MM.1S (cell line): ENCODE measurements around the gene RAD1.
"Not testable (repeated sequence)": the region's sequence is repeated elsewhere in the genome, so short reads cannot be mapped to it uniquely, and the experiment has no call there.

ENCODE experiments used
- DNase-seq: peaks from one replicate; pipeline ENCODE4 v3.0.0-alpha.2; 2015
- H2AFZ ChIP-seq: fragments of 300-600 bp; sonication (generic); 2 replicates; pipeline ENCODE4 v1.6.0; 2016; ENCODE audit warnings: antibody characterized with exemption, low read length
- H3F3A ChIP-seq: fragments of 300-600 bp; sonication (generic); 2 replicates; pipeline ENCODE4 v1.6.1; 2016; ENCODE audit warnings: mild to moderate bottlenecking, antibody characterized with exemption, low read length, moderate library complexity, mixed read lengths; ENCODE audit not compliant: insufficient read depth
- H3K27ac ChIP-seq: fragments of 300-600 bp; sonication (generic); 2 replicates; pipeline ENCODE4 v1.5.1; 2016; ENCODE audit warnings: mild to moderate bottlenecking, low read length
- H3K27me3 ChIP-seq: fragments of 300-600 bp; sonication (generic); replicated peaks from 2 replicates; pipeline ENCODE4 v1.6.0; 2016; ENCODE audit warnings: low read length; ENCODE audit not compliant: insufficient read depth
- H3K36me3 ChIP-seq: fragments of 300-600 bp; sonication (generic); replicated peaks from 2 replicates; pipeline ENCODE4 v1.6.1; 2016; ENCODE audit warnings: mild to moderate bottlenecking, low read length, mixed read lengths; ENCODE audit not compliant: insufficient read depth
- H3K4me1 ChIP-seq: fragments of 300-600 bp; sonication (generic); 2 replicates; pipeline ENCODE4 v1.6.1; 2016; ENCODE audit warnings: low read length, mixed read lengths
- H3K4me2 ChIP-seq: fragments of 300-600 bp; sonication (generic); 2 replicates; pipeline ENCODE4 v1.6.0; 2016; ENCODE audit warnings: low read depth, low read length
- H3K4me3 ChIP-seq: fragments of 300-600 bp; sonication (generic); 2 replicates; pipeline ENCODE4 v1.5.1; 2016; ENCODE audit warnings: low read length, mixed read lengths
- H3K79me2 ChIP-seq: fragments of 300-600 bp; sonication (generic); 2 replicates; pipeline ENCODE4 v1.6.1; 2016; ENCODE audit warnings: mixed run types, low read length, mixed read lengths
- H3K9ac ChIP-seq: fragments of 300-600 bp; sonication (generic); 2 replicates; pipeline ENCODE4 v1.6.1; 2016; ENCODE audit warnings: low read length, mixed read lengths
- H3K9me2 ChIP-seq: fragments of 300-600 bp; sonication (generic); replicated peaks from 2 replicates; pipeline ENCODE4 v1.6.1; 2016; ENCODE audit warnings: mild to moderate bottlenecking, low read length, mixed read lengths; ENCODE audit not compliant: insufficient read depth
- H3K9me3 ChIP-seq: fragments of 300-600 bp; sonication (generic); replicated peaks from 2 replicates; pipeline ENCODE4 v1.6.1; 2016; ENCODE audit warnings: mild to moderate bottlenecking, low read length, mixed read lengths; ENCODE audit not compliant: insufficient read depth
- H4K20me1 ChIP-seq: fragments of 300-600 bp; sonication (generic); 2 replicates; pipeline ENCODE4 v1.6.1; 2016; ENCODE audit warnings: mild to moderate bottlenecking, low read length, moderate library complexity, mixed read lengths; ENCODE audit not compliant: insufficient read depth
- EZH2 ChIP-seq: fragments of 300-600 bp; sonication (generic); optimal IDR thresholded peaks from 2 replicates; pipeline ENCODE3; 2017; ENCODE audit warnings: low read depth, mild to moderate bottlenecking, antibody characterized with exemption, low read length, mixed read lengths
- EZH2phosphoT487 ChIP-seq: fragments of 300-600 bp; sonication (generic); IDR thresholded peaks from 2 replicates; pipeline ENCODE4 v1.6.1; 2018; ENCODE audit warnings: antibody characterized with exemption, low read length
- TF ChIP-seq, protein P1 (sequence below): fragments of 300-600 bp; sonication (generic); IDR thresholded peaks from 2 replicates; pipeline ENCODE4 v1.5.1; 2016; ENCODE audit warnings: antibody characterized with exemption, low read length, mixed read lengths

Gene RAD1

GRCh38 chr5:34923694-34924461 is 8.6 kb upstream of the RAD1 start:
- H3K9ac ChIP-seq: no peak overlapping the region
- H3K36me3 ChIP-seq: peaks cover 26% of the 10 kb centered on the region
- H3K27ac ChIP-seq: no peak overlapping the region
- H3K9me3 ChIP-seq: no peaks in the 10 kb centered on the region
- DNase-seq: no peak
- no peaks in the 10 kb centered on the region for H3K9me2 ChIP-seq
- no peaks in the 10 kb centered on the region for H3K4me1 ChIP-seq
- no peak overlapping the region for H3K4me3 ChIP-seq
- H3K4me2 ChIP-seq: no peak overlapping the region
- H4K20me1 ChIP-seq: peaks cover 12% of the 10 kb centered on the region; the same call in 1 of the 2 replicates
- no peaks in the 10 kb centered on the region for H3K27me3 ChIP-seq
- peaks cover 46% of the 10 kb centered on the region for H3K79me2 ChIP-seq
- H3F3A ChIP-seq: peaks cover 49% of the 10 kb centered on the region
- H2AFZ ChIP-seq: no peak overlapping the region
- TF ChIP-seq EZH2phosphoT487 (no peak), EZH2 (no peak)
- TF ChIP-seq, protein P1, sequence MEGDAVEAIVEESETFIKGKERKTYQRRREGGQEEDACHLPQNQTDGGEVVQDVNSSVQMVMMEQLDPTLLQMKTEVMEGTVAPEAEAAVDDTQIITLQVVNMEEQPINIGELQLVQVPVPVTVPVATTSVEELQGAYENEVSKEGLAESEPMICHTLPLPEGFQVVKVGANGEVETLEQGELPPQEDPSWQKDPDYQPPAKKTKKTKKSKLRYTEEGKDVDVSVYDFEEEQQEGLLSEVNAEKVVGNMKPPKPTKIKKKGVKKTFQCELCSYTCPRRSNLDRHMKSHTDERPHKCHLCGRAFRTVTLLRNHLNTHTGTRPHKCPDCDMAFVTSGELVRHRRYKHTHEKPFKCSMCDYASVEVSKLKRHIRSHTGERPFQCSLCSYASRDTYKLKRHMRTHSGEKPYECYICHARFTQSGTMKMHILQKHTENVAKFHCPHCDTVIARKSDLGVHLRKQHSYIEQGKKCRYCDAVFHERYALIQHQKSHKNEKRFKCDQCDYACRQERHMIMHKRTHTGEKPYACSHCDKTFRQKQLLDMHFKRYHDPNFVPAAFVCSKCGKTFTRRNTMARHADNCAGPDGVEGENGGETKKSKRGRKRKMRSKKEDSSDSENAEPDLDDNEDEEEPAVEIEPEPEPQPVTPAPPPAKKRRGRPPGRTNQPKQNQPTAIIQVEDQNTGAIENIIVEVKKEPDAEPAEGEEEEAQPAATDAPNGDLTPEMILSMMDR: no peak

DNA sequence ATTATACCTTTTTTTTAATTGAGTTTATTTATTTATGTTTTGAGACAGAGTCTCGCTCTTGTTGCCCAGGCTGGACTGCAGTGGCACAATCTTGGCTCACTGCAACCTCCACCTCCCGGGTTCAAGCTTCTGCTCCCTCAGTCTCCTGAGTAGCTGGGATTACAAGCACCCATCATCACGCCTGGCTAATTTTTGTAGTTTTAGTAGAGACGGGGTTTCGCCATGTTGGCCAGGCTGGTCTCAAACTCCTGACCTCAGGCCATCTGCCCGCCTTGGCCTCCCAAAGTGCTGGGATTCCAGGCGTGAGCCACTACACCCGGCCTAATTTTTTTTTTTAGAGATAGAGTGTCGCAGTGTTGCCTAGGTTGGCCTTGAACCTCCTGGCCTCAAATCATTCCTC is 8.0 kb upstream of the RAD1 start:
- H3K9me3 ChIP-seq, H3K9ac ChIP-seq, H3K4me1 ChIP-seq, H3K4me3 ChIP-seq, H3K9me2 ChIP-seq, H2AFZ ChIP-seq, DNase-seq, H3K27me3 ChIP-seq, H3K4me2 ChIP-seq, H3K27ac ChIP-seq: not testable (repeated sequence)
- Histone ChIP-seq H3K79me2 (peaks cover 52% of the 10 kb centered on the region), H3K36me3 (peaks cover 26% of the 10 kb centered on the region), H3F3A (peaks cover 43% of the 10 kb centered on the region), H4K20me1 (peaks cover 12% of the 10 kb centered on the region; the same call in 1 of the 2 replicates)

- Histone ChIP-seq H3K27me3 (no peaks in the 10 kb centered on the region), H3K36me3 (peaks cover 13% of the 10 kb centered on the region; the same call in 1 of the 2 replicates), H3K4me3 (no peak overlapping the region), H3K9ac (no peak overlapping the region), H3K9me3 (no peaks in the 10 kb centered on the region), H3K4me1 (0 out of 2 replicates have a peak, but pooled peaks cover under 1% of the 10 kb centered on the region), H3K79me2 (peaks cover 81% of the 10 kb centered on the region), H3K4me2 (no peak overlapping the region), H3K9me2 (no peaks in the 10 kb centered on the region), H2AFZ (no peak overlapping the region), H3F3A (peaks cover 28% of the 10 kb centered on the region), H3K27ac (no peak overlapping the region), H4K20me1 (peaks cover 12% of the 10 kb centered on the region; the same call in 1 of the 2 replicates)
- DNase-seq: no peak
- TF ChIP-seq, protein P1: no peak
- TF ChIP-seq EZH2 (no peak), EZH2phosphoT487 (no peak)
Measured at GRCh38 chr5:34919077-34919476, 3.8 kb upstream of the RAD1 start.

DNA sequence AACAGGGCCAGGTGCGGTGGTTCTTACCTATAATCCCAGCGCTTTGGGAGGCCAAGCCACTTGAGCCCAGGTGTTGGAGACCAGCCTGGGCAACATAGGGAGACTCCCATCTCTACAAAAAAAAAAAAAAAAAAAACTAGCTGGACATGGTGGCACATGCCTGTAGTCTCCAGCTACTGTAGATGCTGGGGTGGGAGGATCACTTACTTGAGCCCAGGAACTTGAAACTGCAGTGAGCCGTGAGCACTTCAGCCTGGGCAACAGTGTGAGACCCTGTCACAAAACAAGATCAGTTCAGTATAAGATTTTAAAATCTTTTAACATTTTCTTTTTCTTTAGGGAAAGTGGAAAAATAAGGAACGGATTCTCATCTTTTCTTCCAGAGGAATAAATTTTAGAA is 2.7 kb upstream of the RAD1 start:
- H3K4me1 ChIP-seq: peaks cover 6% of the 10 kb centered on the region; the same call in 1 of the 2 replicates
- H3K27me3 ChIP-seq: no peaks in the 10 kb centered on the region
- peaks cover 21% of the 10 kb centered on the region for H3F3A ChIP-seq
- peak overlapping the region; percentile 73; the same call in 1 of the 2 replicates for H3K4me2 ChIP-seq
- H3K9me3 ChIP-seq: no peaks in the 10 kb centered on the region
- DNase-seq: no peak
- peaks cover 13% of the 10 kb centered on the region; the same call in 1 of the 2 replicates for H3K36me3 ChIP-seq
- no peaks in the 10 kb centered on the region for H3K9me2 ChIP-seq
- peaks cover 83% of the 10 kb centered on the region for H3K79me2 ChIP-seq
- no peak overlapping the region; the same call in 1 of the 2 replicates for H3K4me3 ChIP-seq
- TF ChIP-seq EZH2 (no peak), EZH2phosphoT487 (no peak)
- TF ChIP-seq, protein P1: no peak
- no peak overlapping the region for H3K27ac ChIP-seq
- H3K9ac ChIP-seq: no peak overlapping the region
- H4K20me1 ChIP-seq: peaks cover 8% of the 10 kb centered on the region; the same call in 1 of the 2 replicates
- H2AFZ ChIP-seq: no peak overlapping the region
